IMR-90 (cell line): Measurements from ENCODE around the gene CLEC17A. TPM values are rescaled to one million over a fixed set of nuclear protein-coding genes. Genes with fewer than 3 reads are reported as not detected.

Experiments
- ATAC-seq: fragments of 200-7000 bp; cut with Tn5 transposase; 2 replicates; pipeline ENCODE4 v1.9.1; 2020; ENCODE audit warnings: low read depth, mild to moderate bottlenecking, moderate library complexity
- BruUV-seq: library from RNA; stranded (reverse); fragments of 400-500 nt; replicated peaks from 2 replicates; lab custom pipeline; 2021; lab: Mats Ljungman, UMichigan
- CTCF ChIA-PET: fragments of 300-600 bp; formaldehyde crosslinking; extraction: SDS; loops from one replicate; lab custom pipeline; 2021; ENCODE audit warnings: antibody characterized with exemption; lab: Yijun Ruan, JAX
- POLR2A ChIA-PET: fragments of 300-600 bp; sonication (Branson Sonifier 250); formaldehyde crosslinking; loops from one replicate; lab custom pipeline; 2022; ENCODE audit warnings: antibody characterized with exemption; ENCODE audit not compliant: unreplicated experiment; lab: Charles Lee
- DNase-seq: peaks from one replicate; pipeline ENCODE4 v3.0.0; 2013
- H2AFZ ChIP-seq: replicated peaks from 2 replicates; pipeline ENCODE3; 2013; ENCODE audit warnings: low read length, mild to moderate bottlenecking; ENCODE audit not compliant: poor library complexity
- H2AK5ac ChIP-seq: 2 replicates; pipeline ENCODE4 v1.6.1; 2013; ENCODE audit warnings: low read depth, low read length, inconsistent platforms
- H2AK9ac ChIP-seq: replicated peaks from 2 replicates; pipeline ENCODE3; 2013; ENCODE audit warnings: mild to moderate bottlenecking, low read depth, low read length, moderate library complexity; ENCODE audit not compliant: poor library complexity
- H2BK120ac ChIP-seq: 2 replicates; pipeline ENCODE4 v1.6.1; 2013; ENCODE audit warnings: low read depth, low read length, inconsistent platforms
- H2BK15ac ChIP-seq: 3 replicates; pipeline ENCODE4 v1.6.1; 2013; ENCODE audit warnings: low read depth, low read length, inconsistent platforms
- H2BK20ac ChIP-seq: 2 replicates; pipeline ENCODE4 v1.6.1; 2013; ENCODE audit warnings: low read depth, mild to moderate bottlenecking, inconsistent platforms, low read length, moderate library complexity
- H2BK5ac ChIP-seq: 2 replicates; pipeline ENCODE4 v1.6.1; 2013; ENCODE audit warnings: mild to moderate bottlenecking, low read depth, low read length, inconsistent platforms; ENCODE audit not compliant: poor library complexity, severe bottlenecking
- H3K14ac ChIP-seq: replicated peaks from 2 replicates; pipeline ENCODE4 v1.6.1; 2013; ENCODE audit warnings: low read depth, low read length, inconsistent platforms
- H3K18ac ChIP-seq: 2 replicates; pipeline ENCODE4 v1.6.1; 2013; ENCODE audit warnings: low read depth, low read length, control low read depth
- H3K23ac ChIP-seq: 2 replicates; pipeline ENCODE4 v1.6.1; 2013; ENCODE audit warnings: low read depth, low read length, inconsistent platforms
- H3K27ac ChIP-seq: 2 replicates; pipeline ENCODE4 v1.5.1; 2013; ENCODE audit warnings: mild to moderate bottlenecking, control low read depth, low read length; ENCODE audit not compliant: insufficient read depth
- H3K27me3 ChIP-seq: 2 replicates; pipeline ENCODE4 v1.6.1; 2013; ENCODE audit warnings: low read length; ENCODE audit not compliant: control insufficient read depth, insufficient read depth
- H3K36me3 ChIP-seq: 2 replicates; pipeline ENCODE4 v1.6.1; 2013; ENCODE audit warnings: low read length, mixed read lengths; ENCODE audit not compliant: control insufficient read depth, insufficient read depth
- H3K4ac ChIP-seq: 2 replicates; pipeline ENCODE4 v1.6.1; 2013; ENCODE audit warnings: low read depth, low read length, inconsistent platforms
- H3K4me1 ChIP-seq: 2 replicates; pipeline ENCODE4 v1.6.1; 2013; ENCODE audit warnings: low read length, mixed read lengths; ENCODE audit not compliant: control insufficient read depth, insufficient read depth
- H3K4me2 ChIP-seq: 2 replicates; pipeline ENCODE4 v1.6.1; 2013; ENCODE audit warnings: low read depth, mild to moderate bottlenecking, control low read depth, low read length, moderate library complexity
- H3K4me3 ChIP-seq: 2 replicates; pipeline ENCODE4 v1.5.1; 2013; ENCODE audit warnings: low read depth, mild to moderate bottlenecking, control low read depth, low read length, moderate library complexity; ENCODE audit not compliant: insufficient read depth
- H3K56ac ChIP-seq: 2 replicates; pipeline ENCODE4 v1.6.1; 2013; ENCODE audit warnings: low read length, inconsistent platforms; ENCODE audit not compliant: insufficient read depth; ENCODE audit errors: extremely low read depth
- H3K79me1 ChIP-seq, 2 experiments: 2 replicates each; pipeline ENCODE4 v1.6.1; 2013; ENCODE audit warnings: low read length in 2 of 2, inconsistent platforms in 1 of 2, low read depth in 1 of 2
- H3K9ac ChIP-seq: 2 replicates; pipeline ENCODE4 v1.6.1; 2013; ENCODE audit warnings: low read depth, low read length, control low read depth
- H3K9me1 ChIP-seq: 2 replicates; pipeline ENCODE4 v1.6.1; 2013; ENCODE audit warnings: low read length, inconsistent platforms; ENCODE audit not compliant: insufficient read depth
- H3K9me3 ChIP-seq: 2 replicates; pipeline ENCODE4 v1.6.1; 2013; ENCODE audit warnings: low read length; ENCODE audit not compliant: control insufficient read depth, insufficient read depth
- H4K20me1 ChIP-seq: 2 replicates; pipeline ENCODE4 v1.6.1; 2013; ENCODE audit warnings: low read length, inconsistent platforms; ENCODE audit not compliant: insufficient read depth
- H4K5ac ChIP-seq: 2 replicates; pipeline ENCODE4 v1.6.1; 2013; ENCODE audit warnings: mild to moderate bottlenecking, low read depth, low read length, control low read depth
- H4K8ac ChIP-seq, 2 experiments: 2 replicates each; pipeline ENCODE4 v1.6.1; 2013; ENCODE audit warnings: low read depth in 2 of 2, low read length in 2 of 2, control low read depth in 1 of 2, inconsistent platforms in 1 of 2
- H4K91ac ChIP-seq: 2 replicates; pipeline ENCODE4 v1.6.1; 2013; ENCODE audit warnings: low read depth, low read length, inconsistent platforms; ENCODE audit not compliant: insufficient read depth
- CHD1 ChIP-seq: IDR thresholded peaks from 2 replicates; pipeline ENCODE4 v1.6.1; 2012; ENCODE audit warnings: low read depth, low read length, improper control_type of control experiment
- FOS ChIP-seq: fragments of 150-350 bp; IDR thresholded peaks from 2 replicates; pipeline ENCODE4 v1.6.1; 2016; ENCODE audit warnings: low read depth, low read length
- MAFK ChIP-seq: IDR thresholded peaks from 2 replicates; pipeline ENCODE4 v1.6.1; 2012; ENCODE audit warnings: low read depth, low read length, improper control_type of control experiment
- POLR2A ChIP-seq: IDR thresholded peaks from 2 replicates; pipeline ENCODE4 v1.6.1; 2012; ENCODE audit warnings: mild to moderate bottlenecking, low read depth, low read length
- RFX5 ChIP-seq: IDR thresholded peaks from 2 replicates; pipeline ENCODE4 v1.8.0; 2012; ENCODE audit warnings: low read depth, mild to moderate bottlenecking, low read length, moderate library complexity
- SMC3 ChIP-seq: fragments of 150-350 bp; IDR thresholded peaks from 2 replicates; pipeline ENCODE4 v1.6.1; 2016; ENCODE audit warnings: low read depth, mild to moderate bottlenecking, antibody characterized with exemption, low read length, moderate library complexity
- WGBS, 2 experiments: methylation state at CpG; one replicate each; pipeline versions ENCODE4 v1.1.5 to v1.1.7; 2013; ENCODE audit warnings: missing lambda C conversion rate in 2 of 2; ENCODE audit not compliant: insufficient read length in 1 of 2; ENCODE audit errors: extremely low coverage in 2 of 2; 5-methylcytosine and 5-hydroxymethylcytosine counted together
- dilution Hi-C: fragments of 300-500 bp; cut with HindIII; formaldehyde crosslinking; loops from one replicate; pipeline ENCODE4 v1.14.3; 2018; ENCODE audit warnings: low sequenced_read_pairs; ENCODE audit not compliant: unreplicated experiment
- in situ Hi-C: fragments of 300-500 bp; cut with MboI; formaldehyde crosslinking; loops from 3 replicates; pipeline ENCODE4 v1.14.3; 2019; ENCODE audit warnings: low sequenced_read_pairs, inconsistent platforms, mixed read lengths
- intact Hi-C: fragments of 100-400 bp; cut with micrococcal nuclease; formaldehyde crosslinking; loops from 2 replicates; pipeline ENCODE4 v1.10.0; 2022
- polyA plus RNA-seq, 3 experiments: library from polyadenylated mRNA; depleted of rRNA; stranded (reverse); fragments of >200 nt; gene quantifications; 2 replicates each; pipeline ENCODE4 v1.2.3, GENCODE V29; 2012; ENCODE audit warnings: low replicate concordance in 1 of 3
- total RNA-seq: library from RNA; depleted of rRNA; stranded (reverse); fragments of >200 nt; gene quantifications from 2 replicates; pipeline ENCODE4 v1.2.3, GENCODE V29; 2012
- TF ChIP-seq, protein P1 (sequence below): conservative IDR thresholded peaks from 2 replicates; pipeline ENCODE4 v1.5.1; 2012; ENCODE audit warnings: mild to moderate bottlenecking, low read depth, low read length, improper control_type of control experiment

The CLEC17A gene
- total and polyA plus RNA-seq, 2 of the 4 experiments (the other 2 are of a cell fraction): 0.05 TPM; not detected in 1

DNA sequence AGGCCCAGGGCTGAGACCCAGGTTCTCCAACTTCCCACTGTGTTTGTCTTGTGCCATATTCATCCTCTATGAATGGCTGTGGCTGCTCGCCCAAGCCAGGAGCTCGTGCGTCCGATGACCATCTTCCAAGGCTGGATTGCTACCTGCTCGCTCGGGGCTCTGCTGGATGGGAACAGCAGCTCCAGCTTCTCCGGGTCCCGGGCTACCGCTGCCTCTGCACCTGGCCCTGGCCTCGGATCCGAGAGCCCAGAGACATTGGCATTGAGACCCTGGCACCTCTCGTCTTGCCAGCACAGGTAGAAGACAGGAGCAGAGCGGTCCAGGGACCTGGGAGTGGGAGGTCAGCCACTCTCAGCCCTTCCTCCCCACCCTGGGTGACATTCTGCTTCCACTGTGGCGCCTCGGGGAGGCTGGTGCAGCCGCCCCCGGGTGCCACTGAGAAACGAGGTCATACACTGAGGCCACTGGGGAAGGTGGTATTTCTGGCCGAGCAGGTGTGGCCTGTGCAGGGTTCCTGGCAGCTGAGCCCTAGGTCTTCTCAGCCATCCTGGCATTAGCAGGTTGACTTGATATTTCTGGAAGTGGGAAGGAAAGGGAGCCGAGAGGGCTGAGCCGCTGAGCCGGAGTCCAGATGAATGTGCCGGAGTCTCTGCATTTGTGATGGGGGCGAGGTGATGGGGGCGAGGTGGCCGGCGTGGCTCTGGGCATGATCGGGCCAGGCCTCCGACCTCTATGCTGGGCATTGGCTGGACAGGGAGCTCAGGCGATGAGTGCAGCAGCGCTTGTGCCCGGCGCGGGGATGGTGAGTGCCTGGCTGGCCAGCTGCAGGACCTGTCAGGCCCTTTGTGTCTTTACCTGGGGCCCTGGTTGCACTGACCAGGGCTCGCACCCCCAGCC lies 29.6 kb upstream of the CLEC17A start (continued):
- TF ChIP-seq FOS: no peak
- TF ChIP-seq RFX5: no peak

DNA sequence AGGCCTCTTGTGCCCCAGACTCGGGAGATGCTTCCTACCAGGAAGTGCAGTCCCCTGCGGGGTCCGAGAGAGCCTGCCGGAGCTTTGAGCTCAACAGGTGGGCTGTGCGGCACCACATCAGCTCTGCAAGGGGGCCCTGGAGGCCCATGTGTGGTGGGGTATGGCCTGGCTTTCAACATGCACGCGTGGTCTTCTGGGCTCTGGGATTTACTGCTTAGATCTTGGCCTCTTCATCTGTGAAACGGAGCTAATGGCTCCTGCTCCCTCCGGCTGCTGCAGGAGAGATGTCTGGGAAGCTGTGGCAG lies 29.0 kb upstream of the CLEC17A start:
- Histone ChIP-seq H3K9ac (no peak overlapping the region), H3K4me3 (no peak overlapping the region), H3K36me3 (no peaks in the 10 kb centered on the region), H3K79me1 (peaks cover 7 to 40% of the 10 kb centered on the region in 2 experiments), H2BK20ac (no peak overlapping the region), H3K56ac (no peak overlapping the region), H2AK9ac (no peak overlapping the region), H4K91ac (no peak overlapping the region), H3K4ac (no peak overlapping the region), H2BK15ac (no peak overlapping the region), H3K14ac (no peak overlapping the region), H3K18ac (no peak overlapping the region), H3K23ac (no peak overlapping the region), H3K9me1 (peaks cover 7% of the 10 kb centered on the region), H3K4me2 (no peak overlapping the region), H4K8ac (no peak overlapping the region), H2AK5ac (no peak overlapping the region), H2BK120ac (no peak overlapping the region), H2AFZ (no peak overlapping the region), H3K4me1 (peaks cover 6% of the 10 kb centered on the region; the same call in 1 of the 2 replicates), H3K9me3 (no peaks in the 10 kb centered on the region), H4K5ac (no peak overlapping the region), H3K27me3 (no peaks in the 10 kb centered on the region), H4K20me1 (peaks cover 10% of the 10 kb centered on the region), H2BK5ac (no peak overlapping the region), H3K27ac (no peak overlapping the region)
- DNase-seq: no peak
- in situ Hi-C loops (loop anchor here (25.0 kb wide), 1 partner anchor 883 kb away; the partner anchor contains the start of gene WIZ), intact Hi-C loops (no loop called here), dilution Hi-C loops (no loop called here)
- POLR2A ChIA-PET: no interaction called here
- CTCF ChIA-PET: no interaction called here
- TF ChIP-seq MAFK (no peak), CHD1 (no peak), POLR2A (no peak), SMC3 (no peak)
- TF ChIP-seq, protein P1, sequence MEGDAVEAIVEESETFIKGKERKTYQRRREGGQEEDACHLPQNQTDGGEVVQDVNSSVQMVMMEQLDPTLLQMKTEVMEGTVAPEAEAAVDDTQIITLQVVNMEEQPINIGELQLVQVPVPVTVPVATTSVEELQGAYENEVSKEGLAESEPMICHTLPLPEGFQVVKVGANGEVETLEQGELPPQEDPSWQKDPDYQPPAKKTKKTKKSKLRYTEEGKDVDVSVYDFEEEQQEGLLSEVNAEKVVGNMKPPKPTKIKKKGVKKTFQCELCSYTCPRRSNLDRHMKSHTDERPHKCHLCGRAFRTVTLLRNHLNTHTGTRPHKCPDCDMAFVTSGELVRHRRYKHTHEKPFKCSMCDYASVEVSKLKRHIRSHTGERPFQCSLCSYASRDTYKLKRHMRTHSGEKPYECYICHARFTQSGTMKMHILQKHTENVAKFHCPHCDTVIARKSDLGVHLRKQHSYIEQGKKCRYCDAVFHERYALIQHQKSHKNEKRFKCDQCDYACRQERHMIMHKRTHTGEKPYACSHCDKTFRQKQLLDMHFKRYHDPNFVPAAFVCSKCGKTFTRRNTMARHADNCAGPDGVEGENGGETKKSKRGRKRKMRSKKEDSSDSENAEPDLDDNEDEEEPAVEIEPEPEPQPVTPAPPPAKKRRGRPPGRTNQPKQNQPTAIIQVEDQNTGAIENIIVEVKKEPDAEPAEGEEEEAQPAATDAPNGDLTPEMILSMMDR: no peak
- no peak for ATAC-seq
- BruUV-seq: no TSS peak
- WGBS, 2 experiments: 67% methylated on average over 2 of the region's 9 CpGs; no CpG with 5 or more reads in 1 of the 2 experiments
